GM18508 (cell line): ENCODE data around the gene ZNF521.

Experiments
- ATAC-seq: cut with Tn5 transposase; IDR thresholded peaks from one replicate; pipeline ENCODE4 v1.9.1; 2021; ENCODE audit warnings: moderate number of reproducible peaks; ENCODE audit not compliant: insufficient read depth, unreplicated experiment

Gene ZNF521

GRCh38 chr18:25340762-25341161 is 11.2 kb downstream of the ZNF521 start:
- ATAC-seq = no peak

GRCh38 chr18:25335676-25336075 is 16.3 kb downstream of the ZNF521 start:
- no peak for ATAC-seq

- ATAC-seq = no peak
Observed at GRCh38 chr18:25335062-25335461, 16.9 kb downstream of the ZNF521 start.

GRCh38 chr18:25334588-25334987 is 17.4 kb downstream of the ZNF521 start:
- ATAC-seq = no peak

GRCh38 chr18:25332002-25332401 is 20.0 kb downstream of the ZNF521 start:
- ATAC-seq = no peak

GRCh38 chr18:25329783-25330182 is 22.2 kb downstream of the ZNF521 start:
- no peak for ATAC-seq

GRCh38 chr18:25327584-25327983 is 24.4 kb downstream of the ZNF521 start:
- ATAC-seq = no peak

- no peak for ATAC-seq
Observed at GRCh38 chr18:25326361-25326952, 25.5 kb downstream of the ZNF521 start.

GRCh38 chr18:25322806-25323205 is 29.2 kb downstream of the ZNF521 start:
- no peak for ATAC-seq

- ATAC-seq = no peak
Observed at GRCh38 chr18:25316381-25317018, 35.5 kb downstream of the ZNF521 start.

- ATAC-seq = no peak
Observed at GRCh38 chr18:25314838-25315190, 37.2 kb downstream of the ZNF521 start.

- no peak for ATAC-seq
Observed at GRCh38 chr18:25314151-25314837, 37.7 kb downstream of the ZNF521 start.

- no peak for ATAC-seq
Observed at GRCh38 chr18:25313268-25313667, 38.7 kb downstream of the ZNF521 start.

GRCh38 chr18:25310045-25310444 is 41.9 kb downstream of the ZNF521 start:
- no peak for ATAC-seq

GRCh38 chr18:25308381-25308780 is 43.6 kb downstream of the ZNF521 start:
- ATAC-seq = no peak

- no peak for ATAC-seq
Observed at GRCh38 chr18:25307192-25307591, 44.8 kb downstream of the ZNF521 start.

GRCh38 chr18:25306671-25307070 is 45.3 kb downstream of the ZNF521 start:
- ATAC-seq = no peak

GRCh38 chr18:25305584-25305983 is 46.4 kb downstream of the ZNF521 start:
- ATAC-seq = no peak

GRCh38 chr18:25300492-25300891 is 51.5 kb downstream of the ZNF521 start:
- ATAC-seq = no peak

- no peak for ATAC-seq
Observed at GRCh38 chr18:25299426-25300300, 52.3 kb downstream of the ZNF521 start.

- ATAC-seq = no peak
Observed at GRCh38 chr18:25298853-25299274, 53.1 kb downstream of the ZNF521 start.
